ENCODE data around the gene MDN1. TPM values are rescaled to one million over a fixed set of nuclear protein-coding genes. Genes with fewer than 3 reads are reported as not detected.

The MDN1 gene
- total RNA-seq, 1 donor from 2014 or later: 55.0 TPM

Other genes starting within 250 kb of the MDN1 start
- 29.8 TPM for gene LYRM2, start 181.0 kb downstream of the MDN1 start, total RNA-seq
- 24.7 TPM for gene CASP8AP2, start 10.1 kb upstream of the MDN1 start, total RNA-seq
- gene GJA10, start 74.7 kb upstream of the MDN1 start, total RNA-seq: not detected

Measured in sciatic nerve (tissue), 1 donor.